Right ventricle myocardium superior (tissue), 1 donor: Measurements from ENCODE around the gene IDH1. TPM values are rescaled to one million over a fixed set of nuclear protein-coding genes. Genes with fewer than 3 reads are reported as not detected.
A peak's percentile ranks its signal among the peaks of the same experiment; 100 is the strongest.
"Not testable (repeated sequence)": the region's sequence is repeated elsewhere in the genome, so short reads cannot be mapped to it uniquely, and the experiment has no call there.

Experiments used
- ATAC-seq: fragments of 200-7000 bp; cut with Tn5 transposase; one replicate; pipeline ENCODE4 v1.9.1; 2020; ENCODE audit warnings: mild to moderate bottlenecking; ENCODE audit not compliant: poor library complexity
- DNase-seq: peaks from one replicate; pipeline ENCODE4 v3.0.0-alpha.2; 2020
- intact Hi-C: fragments of 100-400 bp; cut with DNase I; formaldehyde crosslinking; loops from one replicate; pipeline ENCODE4 v1.11.2; 2022
- total RNA-seq: library from RNA; stranded (reverse); fragmentation: NEBNext Ultra II Directional; extraction: Animal tissue kit (Norgen Biotek cat#: 25700); gene quantifications from one replicate; pipeline ENCODE4 v1.2.1, GENCODE V29; 2021
- donor health status: DM: no; HTN: yes; CAD: no; lungs with severe emphysema.

Gene IDH1
- total RNA-seq, 1 donor from 2014 or later: 43.6 TPM

DNA sequence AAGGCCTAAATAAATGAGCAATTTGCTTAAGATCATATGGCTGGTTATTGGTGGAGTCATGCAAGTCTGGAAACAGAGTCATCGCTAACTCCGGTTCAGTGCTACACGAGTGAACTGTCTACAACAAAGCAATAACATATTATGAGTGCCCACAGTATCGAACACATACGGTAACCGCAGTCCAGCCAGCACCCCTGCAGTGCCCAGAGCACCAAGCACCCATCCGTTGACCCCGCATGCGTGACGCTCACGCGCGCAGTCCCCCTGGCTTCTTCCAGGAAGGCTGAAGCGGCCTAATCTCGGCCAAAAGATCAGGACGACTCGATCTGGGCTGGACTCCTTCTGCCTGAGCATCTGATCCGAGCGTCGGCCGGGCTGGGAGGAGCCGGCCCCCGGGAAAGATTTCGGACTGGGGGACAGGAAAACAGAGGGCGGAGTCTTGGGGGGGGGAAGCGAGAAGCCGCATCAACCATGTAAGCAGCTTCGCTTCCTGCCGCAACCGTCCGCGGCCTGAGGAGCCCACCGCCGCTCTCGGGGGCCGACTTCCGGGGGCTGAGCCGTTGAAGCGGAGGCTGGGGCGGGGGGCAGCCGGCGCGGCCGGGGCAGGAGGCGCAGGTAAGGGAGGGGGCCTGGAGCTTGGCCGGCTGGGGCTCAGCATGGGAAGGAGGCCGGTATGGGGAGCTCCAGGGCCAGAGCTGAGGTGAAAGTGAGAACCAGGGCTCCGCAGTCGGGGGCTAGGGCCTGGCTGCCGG lies 11.1 kb upstream of the IDH1 start, which contains the start of gene PIKFYVE:
TSS of gene PIKFYVE (plus strand) at position 455 of the 752 bp plus-strand sequence. CDS start 5,265 bp downstream, outside the sequence.
- peak; percentile 97 for ATAC-seq

GRCh38 chr2:208265371-208265800 lies 10.5 kb upstream of the IDH1 start:
- DNase-seq (no peak), ATAC-seq (peak; percentile 55)
- intact Hi-C loops: no loop called here

More for the DNA sequence above, 11.1 kb upstream of the IDH1 start, which contains the start of gene PIKFYVE:
- DNase-seq: peak; percentile 96
- intact Hi-C loops: no loop called here

DNA sequence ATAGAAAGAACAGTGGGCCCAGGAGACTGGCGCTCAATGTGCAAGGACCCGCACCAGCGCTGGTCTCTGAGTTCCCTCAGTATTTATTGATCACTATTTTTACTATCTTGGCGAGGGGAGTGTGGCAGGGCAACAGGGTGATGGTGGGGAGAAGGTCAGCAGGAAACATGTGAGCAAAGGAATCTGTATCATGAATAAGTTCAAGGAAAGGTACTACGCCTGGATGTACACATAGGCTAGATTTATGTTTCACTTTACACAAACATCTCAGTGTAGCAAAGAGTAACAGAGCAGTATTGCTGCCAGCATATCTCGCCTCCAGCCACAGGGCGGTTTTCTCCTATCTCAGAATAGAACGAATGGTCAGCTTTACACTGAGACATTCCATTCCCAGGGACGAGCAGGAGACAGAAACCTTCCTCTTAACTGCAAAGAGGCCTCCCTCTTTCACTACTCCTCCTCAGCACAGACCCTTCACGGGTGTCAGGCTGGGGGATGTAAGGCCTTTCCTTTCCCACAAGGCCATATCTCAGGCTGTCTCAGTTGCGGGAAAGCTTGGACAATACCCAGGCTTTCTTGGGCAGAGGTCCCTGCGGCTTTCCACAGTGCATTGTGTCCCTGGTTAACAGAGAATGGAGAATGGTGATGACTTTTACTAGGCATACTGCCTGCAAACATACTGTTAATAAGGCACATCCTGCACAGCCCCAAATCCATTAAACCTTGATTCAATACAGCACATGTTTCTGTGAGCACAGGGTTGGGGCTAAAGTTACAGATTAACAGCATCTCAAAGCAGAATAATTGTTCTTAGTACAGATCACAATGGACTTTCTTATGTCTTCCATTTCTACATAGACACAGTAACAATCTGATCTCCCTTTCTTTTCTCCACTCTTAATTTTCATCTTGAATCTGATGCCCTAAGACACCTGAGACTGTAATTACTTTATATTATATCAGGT lies 2.3 kb upstream of the IDH1 start:
- DNase-seq: peak; percentile 43
- ATAC-seq, intact Hi-C loops: not testable (repeated sequence)

DNA sequence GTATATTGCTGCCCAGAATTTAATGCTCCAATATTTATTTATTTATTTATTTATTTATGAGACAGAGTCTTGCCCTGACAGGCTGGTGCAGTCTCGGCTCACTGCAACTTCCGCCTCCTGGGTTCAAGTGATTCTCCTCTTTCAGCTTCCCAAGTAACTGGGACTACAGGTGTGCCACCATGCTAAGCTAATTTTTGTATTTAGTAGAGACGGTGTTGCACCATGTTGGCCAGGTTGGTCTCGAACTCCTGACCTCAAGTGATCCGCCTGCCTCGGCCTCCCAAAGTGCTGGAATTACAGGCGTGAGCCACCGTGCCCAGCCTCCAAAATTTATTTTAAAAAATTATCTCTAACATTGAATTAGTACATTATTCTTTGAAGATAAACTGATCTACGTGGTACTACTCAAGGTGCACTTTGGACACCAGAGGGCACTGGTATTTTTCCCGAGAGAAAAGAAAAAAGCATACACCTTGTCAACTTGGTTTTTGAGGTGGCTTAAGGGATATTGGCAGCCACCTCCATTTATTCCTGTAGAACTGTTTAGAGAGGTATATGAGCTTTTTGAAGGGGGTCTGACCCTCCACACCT lies 1.4 kb upstream of the IDH1 start:
- intact Hi-C loops: no loop called here
- DNase-seq (no peak), ATAC-seq (no peak)

GRCh38 chr2:208255557-208256106 lies 761 bp upstream of the IDH1 start:
- intact Hi-C loops: no loop called here
- DNase-seq: no peak
- no peak for ATAC-seq

GRCh38 chr2:208254118-208254870 lies 577 bp downstream of the IDH1 start:
- DNase-seq: peak; percentile 91
- peak; percentile 88 for ATAC-seq
- intact Hi-C loops: no loop called here

DNA sequence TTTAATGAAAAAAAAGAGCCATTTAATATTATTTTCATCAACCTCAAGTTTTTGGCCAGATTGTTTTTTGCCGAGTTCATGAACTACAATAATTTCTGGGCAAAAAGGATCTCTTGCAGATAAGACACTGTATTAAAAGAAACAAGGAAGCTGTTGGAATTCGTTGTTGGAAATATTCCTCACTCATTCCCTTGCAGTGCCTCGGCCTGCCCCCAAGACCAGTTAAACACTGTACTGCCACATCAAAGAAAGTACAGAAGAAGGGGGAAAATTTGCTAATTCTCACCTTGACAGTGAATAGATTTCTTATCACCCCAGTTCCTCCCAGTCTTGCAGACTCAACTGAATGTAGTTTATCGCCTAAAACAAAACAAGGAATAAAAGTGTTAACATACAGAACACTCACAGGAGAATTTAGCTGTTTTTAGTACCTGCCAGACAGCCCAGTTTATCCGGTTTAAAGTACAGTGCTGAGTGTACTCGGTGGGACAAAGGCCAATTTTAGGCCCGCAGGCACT lies 1.2 kb downstream of the IDH1 start:
- no peak for ATAC-seq
- intact Hi-C loops: no loop called here
- no peak for DNase-seq

GRCh38 chr2:208252716-208253492 lies 2.0 kb downstream of the IDH1 start:
- no peak for DNase-seq
- intact Hi-C loops: no loop called here

DNA sequence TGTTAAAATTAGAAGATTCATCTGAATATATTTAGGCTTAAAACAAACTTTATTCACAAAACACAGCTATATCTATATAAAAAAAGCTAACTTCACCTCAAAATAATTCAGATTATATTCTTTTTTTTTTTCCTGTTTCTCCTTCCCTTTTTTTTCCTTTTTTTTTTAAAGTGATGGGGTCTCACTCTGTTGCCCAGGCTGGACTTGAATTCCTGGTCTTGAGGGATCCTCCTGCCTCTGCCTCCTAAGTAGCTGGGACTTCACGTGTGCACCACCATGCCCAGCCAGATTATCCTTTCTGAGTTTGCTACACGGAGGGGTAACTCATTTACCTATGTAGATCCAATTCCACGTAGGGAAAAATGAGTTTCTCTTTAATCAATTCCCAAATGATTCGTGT lies 3.8 kb downstream of the IDH1 start:
- intact Hi-C loops: no loop called here
- ATAC-seq: no peak

More at GRCh38 chr2:208252716-208253492, 2.0 kb downstream of the IDH1 start:
- no peak for ATAC-seq

DNA sequence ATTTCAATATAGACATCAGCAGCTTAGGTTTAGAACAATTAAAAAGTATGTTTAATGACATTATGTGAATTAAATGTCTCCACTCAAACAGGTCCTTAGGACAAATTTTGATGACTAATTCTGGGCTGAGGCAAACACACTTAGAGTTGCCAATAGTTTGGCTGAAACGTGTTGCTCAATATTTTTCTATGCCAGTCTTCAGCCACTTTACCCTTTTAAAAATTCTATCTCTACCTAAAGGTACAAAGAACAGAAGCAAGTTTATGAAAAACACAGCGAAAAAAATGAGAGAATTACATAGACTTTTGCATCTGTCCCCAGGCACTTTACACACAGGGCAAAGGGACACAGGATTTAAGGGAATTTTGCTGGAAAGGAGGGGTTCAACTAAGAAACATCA lies 4.5 kb downstream of the IDH1 start:
- ATAC-seq (no peak), DNase-seq (no peak)
- intact Hi-C loops: no loop called here

More for the DNA sequence above, 3.8 kb downstream of the IDH1 start:
- DNase-seq: no peak

GRCh38 chr2:208249296-208249695 lies 5.6 kb downstream of the IDH1 start:
- DNase-seq: no peak
- ATAC-seq: no peak
- intact Hi-C loops: no loop called here

GRCh38 chr2:208248601-208249000 lies 6.3 kb downstream of the IDH1 start:
- ATAC-seq (no peak), DNase-seq (no peak)
- intact Hi-C loops: no loop called here

DNA sequence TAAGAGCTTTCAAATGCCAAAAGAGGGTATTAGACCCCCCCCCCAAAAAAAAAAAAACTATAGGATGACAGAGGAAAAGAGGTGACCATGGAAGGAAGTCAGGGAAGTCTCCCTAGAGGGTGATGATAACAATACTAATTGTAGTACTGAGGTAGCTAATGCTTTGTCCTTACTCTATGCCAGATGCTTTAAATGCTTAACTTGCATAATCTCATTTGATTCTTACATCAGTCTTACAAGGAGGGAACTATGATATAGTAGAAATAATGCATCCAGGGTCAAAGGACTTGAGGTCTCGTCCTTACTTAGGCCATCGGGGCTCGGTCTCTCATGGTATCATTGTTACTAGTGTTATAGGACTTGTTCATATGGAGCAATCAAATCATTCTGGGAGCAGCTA lies 9.1 kb downstream of the IDH1 start:
- intact Hi-C loops: no loop called here
- no peak for ATAC-seq
- DNase-seq: no peak

- DNase-seq (no peak), ATAC-seq (no peak)
- intact Hi-C loops: no loop called here
Measured at GRCh38 chr2:208244422-208244821, 10.4 kb downstream of the IDH1 start.

- DNase-seq: no peak
- no peak for ATAC-seq
- intact Hi-C loops: no loop called here
Measured at GRCh38 chr2:208240619-208241209, 14.2 kb downstream of the IDH1 start.

GRCh38 chr2:208239770-208240493 lies 14.9 kb downstream of the IDH1 start:
- ATAC-seq (no peak), DNase-seq (no peak)
- intact Hi-C loops: no loop called here
